Vagina (tissue), 2 donors: ENCODE results near the gene PARVG.

Experiments used
- CTCF ChIP-seq, 3 experiments: fragments of 450-650 bp in 2 of 3; fragments of 200-600 bp in 1 of 3; sonication (generic) in 1 of 3; IDR thresholded peaks; one replicate each; pipeline ENCODE4 v1.5.1; 2017 to 2019; ENCODE audit warnings: antibody characterized with exemption in 3 of 3, mild to moderate bottlenecking in 2 of 3, moderate library complexity in 2 of 3
- POLR2A ChIP-seq, 2 donors: fragments of 450-650 bp; IDR thresholded peaks; one replicate each; pipeline ENCODE4 v1.6.1; 2017; ENCODE audit warnings: antibody characterized with exemption in 2 of 2, mild to moderate bottlenecking in 2 of 2, moderate library complexity in 2 of 2

GRCh38 chr22:44200451-44200850, 19.7 kb downstream of the PARVG start:
- TF ChIP-seq CTCF (IDR thresholded peaks at IDR 0.05) (no peak), POLR2A (IDR thresholded peaks at IDR 0.05) (no peak)
